ENCODE measurements around the gene PLXNA4.

The PLXNA4 gene

GRCh38 chr7:132438926-132439325 is 137.3 kb downstream of the PLXNA4 start:
- H3K36me3 Mint-ChIP-seq (ENCODE audit: low read depth), result no peaks in the 10 kb centered on the region
- no peak overlapping the region for H3K27ac Mint-ChIP-seq
- H3K4me3 Mint-ChIP-seq, result no peak overlapping the region
- no peaks in the 10 kb centered on the region for H3K27me3 Mint-ChIP-seq
- no peak for DNase-seq
- H3K9me3 Mint-ChIP-seq, result no peaks in the 10 kb centered on the region
- H3K4me1 Mint-ChIP-seq (ENCODE audit: low read depth), result peaks cover 59% of the 10 kb centered on the region

GRCh38 chr7:132437730-132438129 is 138.5 kb downstream of the PLXNA4 start:
- Mint-ChIP-seq H3K27ac (peak overlapping the region; percentile 34), H3K27me3 (no peaks in the 10 kb centered on the region), H3K36me3 (ENCODE audit: low read depth) (no peaks in the 10 kb centered on the region), H3K9me3 (no peaks in the 10 kb centered on the region), H3K4me3 (no peak overlapping the region), H3K4me1 (ENCODE audit: low read depth) (peaks cover 66% of the 10 kb centered on the region)
- DNase-seq, result no peak

- DNase-seq, result no peak
- Mint-ChIP-seq H3K4me3 (no peak overlapping the region), H3K36me3 (ENCODE audit: low read depth) (no peaks in the 10 kb centered on the region), H3K27me3 (no peaks in the 10 kb centered on the region), H3K4me1 (ENCODE audit: low read depth) (peaks cover 82% of the 10 kb centered on the region), H3K27ac (no peak overlapping the region), H3K9me3 (no peaks in the 10 kb centered on the region)
Observed at GRCh38 chr7:132436121-132436520, 140.1 kb downstream of the PLXNA4 start.

- peak overlapping the region; percentile 64 for H3K27ac Mint-ChIP-seq
- no peak for DNase-seq
Observed at GRCh38 chr7:132435016-132435990, 141.0 kb downstream of the PLXNA4 start.

GRCh38 chr7:132434041-132434440 is 142.2 kb downstream of the PLXNA4 start:
- H3K36me3 Mint-ChIP-seq (ENCODE audit: low read depth), result no peaks in the 10 kb centered on the region
- H3K27ac Mint-ChIP-seq, result no peak overlapping the region
- H3K4me3 Mint-ChIP-seq, result no peak overlapping the region
- H3K9me3 Mint-ChIP-seq, result no peaks in the 10 kb centered on the region
- no peak for DNase-seq
- H3K4me1 Mint-ChIP-seq (ENCODE audit: low read depth), result peaks cover 87% of the 10 kb centered on the region
- H3K27me3 Mint-ChIP-seq, result no peaks in the 10 kb centered on the region

More at GRCh38 chr7:132435016-132435990, 141.0 kb downstream of the PLXNA4 start:
- no peaks in the 10 kb centered on the region for H3K36me3 Mint-ChIP-seq (ENCODE audit: low read depth)
- H3K27me3 Mint-ChIP-seq, result no peaks in the 10 kb centered on the region
- H3K4me1 Mint-ChIP-seq (ENCODE audit: low read depth), result peaks cover 86% of the 10 kb centered on the region
- peak overlapping the region; percentile 44 for H3K4me3 Mint-ChIP-seq
- H3K9me3 Mint-ChIP-seq, result no peaks in the 10 kb centered on the region

GRCh38 chr7:132433301-132433700 is 143.0 kb downstream of the PLXNA4 start:
- no peak overlapping the region for H3K27ac Mint-ChIP-seq
- peaks cover 82% of the 10 kb centered on the region for H3K4me1 Mint-ChIP-seq (ENCODE audit: low read depth)
- H3K9me3 Mint-ChIP-seq, result no peaks in the 10 kb centered on the region
- H3K27me3 Mint-ChIP-seq, result no peaks in the 10 kb centered on the region
- no peak for DNase-seq
- no peak overlapping the region for H3K4me3 Mint-ChIP-seq
- no peaks in the 10 kb centered on the region for H3K36me3 Mint-ChIP-seq (ENCODE audit: low read depth)

GRCh38 chr7:132430861-132431822 is 145.1 kb downstream of the PLXNA4 start:
- Mint-ChIP-seq H3K36me3 (ENCODE audit: low read depth) (no peaks in the 10 kb centered on the region), H3K4me1 (ENCODE audit: low read depth) (peaks cover 69% of the 10 kb centered on the region), H3K27ac (peak overlapping the region; percentile 85), H3K27me3 (no peaks in the 10 kb centered on the region), H3K4me3 (no peak overlapping the region), H3K9me3 (no peaks in the 10 kb centered on the region)
- peak; percentile 51 for DNase-seq

- H3K4me3 Mint-ChIP-seq, result no peak overlapping the region
- H3K27ac Mint-ChIP-seq, result peak overlapping the region; percentile 85
- H3K9me3 Mint-ChIP-seq, result no peaks in the 10 kb centered on the region
- no peak for DNase-seq
- no peaks in the 10 kb centered on the region for H3K27me3 Mint-ChIP-seq
- peaks cover 67% of the 10 kb centered on the region for H3K4me1 Mint-ChIP-seq (ENCODE audit: low read depth)
- H3K36me3 Mint-ChIP-seq (ENCODE audit: low read depth), result no peaks in the 10 kb centered on the region
Observed at GRCh38 chr7:132430041-132430855, 146.0 kb downstream of the PLXNA4 start.

GRCh38 chr7:132429181-132429580 is 147.1 kb downstream of the PLXNA4 start:
- no peak overlapping the region for H3K27ac Mint-ChIP-seq
- no peak for DNase-seq
- no peaks in the 10 kb centered on the region for H3K36me3 Mint-ChIP-seq (ENCODE audit: low read depth)
- H3K4me1 Mint-ChIP-seq (ENCODE audit: low read depth), result peaks cover 56% of the 10 kb centered on the region
- no peaks in the 10 kb centered on the region for H3K27me3 Mint-ChIP-seq
- no peaks in the 10 kb centered on the region for H3K9me3 Mint-ChIP-seq
- H3K4me3 Mint-ChIP-seq, result no peak overlapping the region

GRCh38 chr7:132428247-132428919 is 147.9 kb downstream of the PLXNA4 start:
- Mint-ChIP-seq H3K27me3 (no peaks in the 10 kb centered on the region), H3K4me3 (no peak overlapping the region), H3K27ac (no peak overlapping the region), H3K36me3 (ENCODE audit: low read depth) (no peaks in the 10 kb centered on the region), H3K4me1 (ENCODE audit: low read depth) (peaks cover 49% of the 10 kb centered on the region), H3K9me3 (no peaks in the 10 kb centered on the region)
- DNase-seq, result no peak

- peaks cover 25% of the 10 kb centered on the region for H3K4me1 Mint-ChIP-seq (ENCODE audit: low read depth)
- DNase-seq, result no peak
- H3K27ac Mint-ChIP-seq, result no peak overlapping the region
- H3K27me3 Mint-ChIP-seq, result no peaks in the 10 kb centered on the region
- no peak overlapping the region for H3K4me3 Mint-ChIP-seq
- no peaks in the 10 kb centered on the region for H3K36me3 Mint-ChIP-seq (ENCODE audit: low read depth)
- peaks cover 1% of the 10 kb centered on the region for H3K9me3 Mint-ChIP-seq
Observed at GRCh38 chr7:132425942-132426341, 150.3 kb downstream of the PLXNA4 start.

GRCh38 chr7:132424821-132425724 is 151.2 kb downstream of the PLXNA4 start:
- Mint-ChIP-seq H3K9me3 (peaks cover 4% of the 10 kb centered on the region), H3K4me1 (ENCODE audit: low read depth) (peaks cover 16% of the 10 kb centered on the region), H3K27me3 (no peaks in the 10 kb centered on the region), H3K27ac (no peak overlapping the region), H3K36me3 (ENCODE audit: low read depth) (no peaks in the 10 kb centered on the region), H3K4me3 (no peak overlapping the region)
- no peak for DNase-seq

GRCh38 chr7:132424277-132424676 is 152.0 kb downstream of the PLXNA4 start:
- Mint-ChIP-seq H3K4me1 (ENCODE audit: low read depth) (peaks cover 11% of the 10 kb centered on the region), H3K4me3 (no peak overlapping the region), H3K9me3 (peaks cover 4% of the 10 kb centered on the region), H3K36me3 (ENCODE audit: low read depth) (no peaks in the 10 kb centered on the region), H3K27ac (no peak overlapping the region), H3K27me3 (no peaks in the 10 kb centered on the region)
- no peak for DNase-seq
